Tibial artery (tissue), 4 donors: ENCODE measurements around the gene ZPBP2.

Source experiments
- DNase-seq, 2 donors: peaks; one replicate each; pipeline ENCODE4 v3.0.0-alpha.2; 2019
- H3K27ac ChIP-seq, 2 donors: fragments of 200-600 bp; sonication (generic) in 1 of 2; 1 replicate in 1 of 2; 2 replicates in 1 of 2; pipeline ENCODE4 v1.5.1; 2018 to 2019; ENCODE audit warnings: mild to moderate bottlenecking in 1 of 2
- H3K27me3 ChIP-seq, 2 donors: fragments of 200-600 bp; sonication (generic) in 1 of 2; one replicate each; pipeline versions ENCODE4 v1.5.1 to v1.6.0; 2016 to 2019
- H3K36me3 ChIP-seq, 3 donors: fragments of 200-600 bp; sonication (generic) in 2 of 3; one replicate each; pipeline ENCODE4 v1.5.1; 2016 to 2019; ENCODE audit warnings: mild to moderate bottlenecking in 2 of 3
- H3K4me1 ChIP-seq, 4 donors: fragments of 200-600 bp; sonication (generic) in 2 of 4; 1 replicate in 3 of 4; 2 replicates in 1 of 4; pipeline ENCODE4 v1.5.1; 2016 to 2019
- H3K4me3 ChIP-seq, 2 donors: fragments of 200-600 bp; sonication (generic) in 1 of 2; 1 replicate in 1 of 2; 2 replicates in 1 of 2; pipeline ENCODE4 v1.5.1; 2018 to 2019; ENCODE audit warnings: mild to moderate bottlenecking in 2 of 2
- H3K9me3 ChIP-seq, 3 donors: fragments of 200-600 bp; sonication (generic) in 1 of 3; one replicate each; pipeline ENCODE4 v1.5.1; 2016 to 2019
- intact Hi-C: fragments of 100-400 bp; cut with DNase I; formaldehyde crosslinking; loops from one replicate; pipeline ENCODE4 v1.15.0; 2023; ENCODE audit warnings: low total_unique reads
- TF ChIP-seq, protein P1 (sequence below), 2 experiments: fragments of 200-600 bp in 1 of 2; fragments of 450-650 bp in 1 of 2; IDR thresholded peaks; one replicate each; pipeline ENCODE4 v1.5.1; 2017 to 2019; ENCODE audit warnings: antibody characterized with exemption in 2 of 2, mild to moderate bottlenecking in 1 of 2, moderate library complexity in 1 of 2

The ZPBP2 gene

DNA sequence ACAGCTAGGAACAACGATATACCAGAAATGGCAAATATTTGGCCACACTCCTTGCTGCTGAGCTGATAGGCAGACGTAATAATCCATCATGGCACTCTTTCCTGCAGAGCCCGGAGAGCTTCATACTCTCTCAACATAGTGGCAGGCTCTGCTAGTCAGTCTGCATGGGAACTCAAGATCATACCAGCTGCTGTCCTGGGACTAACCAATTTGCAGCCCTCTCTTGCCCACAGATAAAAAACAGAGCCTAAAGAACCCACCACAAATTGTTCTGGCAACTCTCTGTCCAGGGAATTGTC, 36.9 kb downstream of the ZPBP2 start:
- TF ChIP-seq, protein P1, sequence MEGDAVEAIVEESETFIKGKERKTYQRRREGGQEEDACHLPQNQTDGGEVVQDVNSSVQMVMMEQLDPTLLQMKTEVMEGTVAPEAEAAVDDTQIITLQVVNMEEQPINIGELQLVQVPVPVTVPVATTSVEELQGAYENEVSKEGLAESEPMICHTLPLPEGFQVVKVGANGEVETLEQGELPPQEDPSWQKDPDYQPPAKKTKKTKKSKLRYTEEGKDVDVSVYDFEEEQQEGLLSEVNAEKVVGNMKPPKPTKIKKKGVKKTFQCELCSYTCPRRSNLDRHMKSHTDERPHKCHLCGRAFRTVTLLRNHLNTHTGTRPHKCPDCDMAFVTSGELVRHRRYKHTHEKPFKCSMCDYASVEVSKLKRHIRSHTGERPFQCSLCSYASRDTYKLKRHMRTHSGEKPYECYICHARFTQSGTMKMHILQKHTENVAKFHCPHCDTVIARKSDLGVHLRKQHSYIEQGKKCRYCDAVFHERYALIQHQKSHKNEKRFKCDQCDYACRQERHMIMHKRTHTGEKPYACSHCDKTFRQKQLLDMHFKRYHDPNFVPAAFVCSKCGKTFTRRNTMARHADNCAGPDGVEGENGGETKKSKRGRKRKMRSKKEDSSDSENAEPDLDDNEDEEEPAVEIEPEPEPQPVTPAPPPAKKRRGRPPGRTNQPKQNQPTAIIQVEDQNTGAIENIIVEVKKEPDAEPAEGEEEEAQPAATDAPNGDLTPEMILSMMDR (IDR thresholded peaks at IDR 0.05): no peak
- Histone ChIP-seq H3K36me3 (peaks cover 6 to 24% (median 6%) of the 10 kb centered on the region in 3 donors), H3K27ac (no peak overlapping the region), H3K4me3 (no peak overlapping the region), H3K27me3 (no peaks in the 10 kb centered on the region), H3K4me1 (no peaks in the 10 kb centered on the region), H3K9me3 (no peaks in the 10 kb centered on the region)
- intact Hi-C loops: no loop called here
- DNase-seq: no peak

DNA sequence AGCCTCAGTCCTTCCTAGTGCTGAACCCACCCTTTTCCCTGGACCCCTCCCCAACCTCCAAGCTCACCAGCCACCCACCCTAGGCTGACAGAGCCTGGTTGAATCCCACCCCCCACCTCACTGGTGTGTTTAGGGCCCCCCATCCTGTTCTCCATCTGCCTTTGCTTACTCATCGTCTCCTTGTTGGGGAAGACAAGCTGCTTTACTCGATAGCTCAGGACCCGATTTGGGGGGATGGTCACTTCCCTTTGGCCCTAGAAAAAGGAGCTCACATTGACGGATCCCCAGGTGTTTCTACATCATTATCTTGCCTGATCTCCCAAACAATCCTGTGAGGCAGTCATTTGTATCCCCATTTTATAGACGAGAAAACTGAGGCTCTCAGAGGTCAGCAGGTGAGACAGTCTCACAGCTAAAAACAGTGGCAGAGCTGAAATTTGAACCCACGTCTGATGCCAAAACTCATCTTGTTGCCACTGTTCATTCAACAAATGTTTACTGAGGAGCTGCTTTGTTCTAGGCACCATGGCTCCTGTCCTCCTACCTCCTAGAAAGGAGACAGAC, 40.9 kb downstream of the ZPBP2 start:
- intact Hi-C loops: no loop called here
- H3K4me1 ChIP-seq: no peaks in the 10 kb centered on the region
- H3K27ac ChIP-seq: no peak overlapping the region
- DNase-seq: no peak
- no peaks in the 10 kb centered on the region for H3K27me3 ChIP-seq
- TF ChIP-seq, protein P1 (IDR thresholded peaks at IDR 0.05): no peak
- peaks cover 6 to 50% (median 9%) of the 10 kb centered on the region in 3 donors for H3K36me3 ChIP-seq
- H3K9me3 ChIP-seq: no peaks in the 10 kb centered on the region
- no peak overlapping the region for H3K4me3 ChIP-seq

DNA sequence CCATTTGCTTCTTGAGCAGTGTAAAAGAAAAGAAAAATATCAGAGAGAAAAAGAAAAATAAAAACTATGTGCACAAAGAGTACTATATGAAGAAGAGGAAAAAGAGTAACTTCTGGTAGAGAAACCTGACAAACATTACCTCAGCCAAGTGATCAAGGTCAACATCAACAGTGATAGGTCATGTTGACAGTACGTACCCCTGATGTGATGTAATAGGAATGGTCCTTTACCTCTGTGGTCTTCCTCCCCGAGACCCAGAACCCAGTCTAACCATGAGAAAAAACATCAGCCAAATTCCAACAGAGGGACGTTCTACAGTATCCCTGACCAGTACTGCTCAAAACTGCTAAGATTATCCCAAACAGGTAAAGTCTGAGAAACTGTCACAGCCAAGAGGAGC, 46.0 kb downstream of the ZPBP2 start:
- peaks cover 6 to 45% (median 13%) of the 10 kb centered on the region in 3 donors for H3K36me3 ChIP-seq
- no peak for DNase-seq
- H3K27ac ChIP-seq: no peak overlapping the region
- TF ChIP-seq, protein P1 (IDR thresholded peaks at IDR 0.05): no peak
- no peaks in the 10 kb centered on the region for H3K4me1 ChIP-seq
- no peaks in the 10 kb centered on the region for H3K27me3 ChIP-seq
- H3K9me3 ChIP-seq: no peaks in the 10 kb centered on the region
- H3K4me3 ChIP-seq: no peak overlapping the region
- intact Hi-C loops: no loop called here

GRCh38 chr17:39915559-39915958, 47.6 kb downstream of the ZPBP2 start:
- Histone ChIP-seq H3K36me3 (peaks cover 0 to 44% (median 14%) of the 10 kb centered on the region in 3 donors), H3K27ac (no peak overlapping the region), H3K4me3 (no peak overlapping the region), H3K4me1 (no peaks in the 10 kb centered on the region), H3K27me3 (no peaks in the 10 kb centered on the region), H3K9me3 (no peaks in the 10 kb centered on the region)
- TF ChIP-seq, protein P1 (IDR thresholded peaks at IDR 0.05): no peak
- intact Hi-C loops: no loop called here
- DNase-seq: no peak

GRCh38 chr17:39916918-39917317, 48.9 kb downstream of the ZPBP2 start:
- no peak overlapping the region for H3K4me3 ChIP-seq
- no peaks in the 10 kb centered on the region for H3K4me1 ChIP-seq
- no peaks in the 10 kb centered on the region for H3K27me3 ChIP-seq
- H3K9me3 ChIP-seq: no peaks in the 10 kb centered on the region
- intact Hi-C loops: no loop called here
- H3K27ac ChIP-seq: no peak overlapping the region
- H3K36me3 ChIP-seq: peaks cover 3 to 44% (median 27%) of the 10 kb centered on the region in 3 donors
- DNase-seq: no peak
- TF ChIP-seq, protein P1 (IDR thresholded peaks at IDR 0.05): no peak
